HG02623 (cell line): ENCODE measurements around the gene CCR7.

Experiments
- ATAC-seq: cut with Tn5 transposase; IDR thresholded peaks from one replicate; pipeline ENCODE4 v1.9.1; 2021; ENCODE audit warnings: moderate library complexity; ENCODE audit not compliant: unreplicated experiment

The CCR7 gene

DNA sequence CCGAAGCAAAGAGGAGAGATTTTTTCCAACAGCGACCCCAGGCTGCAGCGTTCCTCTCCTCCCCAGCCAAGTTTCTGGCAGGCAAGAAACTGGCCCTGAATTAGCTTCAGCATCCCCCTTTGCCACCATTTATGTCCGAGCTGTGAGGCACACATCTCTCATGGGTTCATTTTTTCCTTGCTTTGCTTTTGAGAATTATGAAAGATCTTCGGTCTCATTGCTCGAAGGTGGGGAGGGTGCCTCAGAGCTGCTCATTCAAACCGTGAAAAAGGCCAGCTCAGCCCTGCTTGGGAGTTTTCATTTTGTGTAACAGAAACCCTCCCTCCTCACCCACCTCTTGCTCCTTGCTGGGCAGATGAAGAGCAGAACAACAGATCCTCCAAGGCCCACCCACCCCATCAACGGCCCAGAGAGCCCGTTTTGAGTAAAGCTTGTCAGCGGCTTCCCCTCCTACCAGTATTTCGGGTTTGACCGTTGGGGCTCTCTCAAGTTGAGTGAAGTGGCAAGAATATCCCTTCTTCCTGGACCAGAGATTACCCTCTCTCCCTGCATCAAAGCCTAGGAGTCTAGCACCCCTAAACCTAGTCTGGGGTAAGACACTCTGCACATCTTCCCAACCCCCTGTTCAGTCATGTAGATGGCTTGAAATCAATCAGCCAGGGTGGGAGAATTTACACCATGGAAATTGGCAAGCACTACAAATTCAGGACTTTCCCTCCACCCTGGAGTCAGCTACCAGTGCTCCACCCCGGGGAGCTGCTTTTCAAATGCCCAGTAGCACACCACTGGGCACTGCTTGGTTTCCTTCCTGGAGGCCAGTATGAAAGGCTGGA, 1.8 kb downstream of the CCR7 start:
- no peak for ATAC-seq

DNA sequence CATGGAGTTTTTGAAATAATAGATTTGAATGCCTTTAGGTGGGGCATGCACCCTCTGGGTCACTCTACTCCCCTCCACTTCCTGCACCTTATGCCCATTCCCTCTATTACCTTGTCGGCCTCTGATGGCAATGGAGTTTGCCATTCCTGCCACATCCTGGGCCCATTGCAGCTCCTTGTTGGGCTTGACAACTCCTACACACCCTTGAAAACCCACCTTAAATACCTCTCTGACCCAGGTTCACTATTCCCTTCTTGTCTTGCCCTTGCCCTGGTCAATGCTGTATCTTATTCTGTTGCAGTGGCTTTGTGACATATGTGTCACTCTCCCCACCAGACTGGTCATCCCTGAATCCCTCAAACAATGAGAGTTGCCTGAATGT, 2.4 kb downstream of the CCR7 start:
- no peak for ATAC-seq

DNA sequence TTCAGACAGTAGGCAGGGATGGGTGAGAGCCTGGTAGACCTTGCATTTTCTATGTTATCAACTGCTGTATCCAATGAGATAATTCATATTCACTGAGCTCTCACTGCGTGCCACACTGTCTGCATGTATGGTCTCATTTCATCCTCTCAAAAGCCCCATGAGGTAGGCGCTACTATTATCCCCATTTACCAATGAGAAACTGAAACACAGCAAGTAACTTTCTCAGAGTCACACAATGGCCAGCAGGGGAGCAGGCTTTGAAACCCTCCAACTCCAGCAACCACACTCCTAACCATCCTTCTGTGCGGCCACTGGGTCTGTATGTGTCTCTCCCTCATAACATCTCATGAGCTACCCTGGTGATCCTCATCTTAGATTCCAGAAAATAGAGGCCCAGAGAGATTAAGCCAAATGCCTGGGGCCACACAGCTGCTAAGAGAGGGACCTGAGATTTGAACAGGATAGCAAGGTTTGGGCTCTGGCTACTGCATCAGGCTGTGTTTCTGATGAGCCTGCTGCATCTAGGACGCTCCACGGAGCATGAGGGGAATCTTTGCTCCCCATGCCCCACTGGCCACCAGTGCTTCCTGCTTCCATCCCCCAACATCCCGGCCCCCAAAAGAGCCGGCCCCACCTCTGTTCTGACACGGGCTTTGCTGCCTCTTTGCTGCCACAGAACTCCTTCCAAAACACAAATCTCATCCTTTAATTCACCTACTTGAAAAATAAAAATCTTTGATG, 3.2 kb downstream of the CCR7 start:
- ATAC-seq = no peak

DNA sequence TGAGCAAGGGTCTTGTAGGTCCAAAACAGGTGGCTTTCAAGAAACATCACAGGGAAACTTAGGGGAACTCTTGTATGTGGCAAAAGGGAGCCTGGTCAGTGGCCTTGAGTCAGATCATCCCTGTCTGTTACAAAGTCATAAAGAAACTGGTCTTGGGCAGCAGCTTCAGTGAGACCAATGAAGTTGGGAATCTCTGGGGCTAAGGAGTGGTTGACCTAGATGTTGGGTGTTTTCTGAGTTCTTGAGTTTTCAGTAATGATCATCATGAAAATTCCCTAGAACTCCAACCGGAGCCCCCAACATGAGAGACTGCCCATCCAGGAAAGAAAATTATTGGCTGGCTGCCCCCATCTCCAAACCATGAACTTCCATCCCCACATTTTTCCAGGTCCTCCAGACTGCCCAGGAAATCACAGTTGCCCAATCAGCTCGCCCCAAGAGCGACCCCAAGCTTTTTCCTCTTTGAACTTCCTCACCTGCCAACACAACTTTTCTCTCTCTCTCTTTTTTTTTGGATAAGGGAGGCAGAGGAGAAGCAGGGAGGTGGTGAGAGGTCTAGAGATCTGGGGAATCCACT, 3.9 kb downstream of the CCR7 start:
- ATAC-seq = peak; percentile 15

DNA sequence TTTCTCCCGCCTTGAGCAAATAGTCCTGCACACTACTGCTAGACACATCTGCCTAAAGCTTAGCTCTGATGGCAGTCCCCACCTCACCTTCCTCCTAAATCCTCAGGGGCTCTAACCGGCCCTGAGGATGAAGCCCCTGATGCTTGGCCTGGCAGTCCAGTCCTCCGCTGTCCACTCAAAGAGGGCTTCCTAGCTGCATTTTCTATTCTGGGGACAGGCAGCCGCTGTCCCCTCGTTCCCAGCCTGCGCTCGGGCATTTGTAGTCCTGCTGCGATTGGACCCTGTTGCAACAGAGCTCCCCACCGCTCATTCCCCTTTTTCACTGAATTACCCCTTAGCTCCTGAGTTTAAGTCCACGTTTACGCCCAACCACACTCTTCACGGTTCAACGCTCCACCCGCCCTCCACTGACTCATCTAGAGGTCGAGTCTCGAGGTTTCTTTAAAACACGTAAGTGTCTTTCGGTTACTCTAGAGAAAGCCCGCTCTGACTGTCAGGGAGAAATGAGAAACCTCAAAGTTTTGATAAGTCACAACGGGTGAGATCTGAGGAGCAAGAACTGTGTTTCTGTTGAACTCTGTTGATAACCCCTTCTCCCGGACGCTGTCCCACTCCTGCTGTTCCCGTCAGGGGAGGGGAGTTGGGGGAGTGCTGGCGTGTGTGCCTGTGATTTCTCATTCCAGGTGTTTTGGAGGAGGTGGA, 4.5 kb downstream of the CCR7 start:
- ATAC-seq = peak; percentile 56

DNA sequence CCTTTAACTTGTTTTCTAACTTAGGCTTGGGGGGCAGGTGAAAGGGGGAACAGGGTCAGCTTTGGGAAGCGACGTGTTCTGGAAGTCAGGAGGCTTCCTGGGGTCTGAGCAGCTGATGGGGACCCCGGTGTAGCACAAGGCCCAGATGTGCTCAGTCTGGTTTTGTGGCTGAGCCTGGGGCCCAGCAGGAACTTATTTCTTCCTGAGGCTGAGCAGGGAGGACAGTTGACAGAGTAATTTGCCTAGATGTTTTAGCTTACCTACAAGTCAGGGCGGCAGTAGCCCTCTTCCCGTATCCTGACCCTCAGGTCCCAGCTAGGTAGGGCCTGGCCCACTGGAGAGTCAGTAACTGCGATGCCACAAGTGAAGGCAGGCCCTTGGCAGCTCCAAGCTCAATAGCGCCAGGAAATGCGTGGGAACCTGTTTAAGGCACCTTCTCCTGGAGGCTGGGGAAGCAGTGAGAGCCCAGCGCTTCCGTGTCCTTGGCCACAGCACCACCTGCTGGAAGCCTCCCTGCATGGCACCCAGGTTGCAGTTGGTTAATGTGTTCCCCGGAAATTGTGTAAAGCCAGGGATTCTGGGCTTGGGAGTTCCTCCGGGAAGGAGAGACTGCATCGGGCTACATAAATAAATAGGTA, 5.2 kb downstream of the CCR7 start:
- no peak for ATAC-seq

DNA sequence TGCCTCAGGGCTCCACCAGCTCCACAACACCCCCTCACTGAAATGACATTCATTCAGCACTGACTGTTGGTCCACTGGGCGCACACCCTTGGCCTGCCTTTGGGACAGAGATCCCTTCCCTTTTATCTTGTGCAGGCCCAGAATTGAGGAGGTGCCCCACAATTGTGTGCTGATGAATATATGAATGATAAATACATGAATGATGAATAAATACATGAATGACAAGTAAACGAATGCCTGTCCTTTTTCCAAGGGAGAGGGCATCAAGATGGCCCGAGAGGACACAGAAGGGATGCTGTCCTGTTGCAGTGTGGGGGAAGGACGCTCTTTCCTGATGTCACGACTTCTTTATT, 5.7 kb downstream of the CCR7 start:
- no peak for ATAC-seq

DNA sequence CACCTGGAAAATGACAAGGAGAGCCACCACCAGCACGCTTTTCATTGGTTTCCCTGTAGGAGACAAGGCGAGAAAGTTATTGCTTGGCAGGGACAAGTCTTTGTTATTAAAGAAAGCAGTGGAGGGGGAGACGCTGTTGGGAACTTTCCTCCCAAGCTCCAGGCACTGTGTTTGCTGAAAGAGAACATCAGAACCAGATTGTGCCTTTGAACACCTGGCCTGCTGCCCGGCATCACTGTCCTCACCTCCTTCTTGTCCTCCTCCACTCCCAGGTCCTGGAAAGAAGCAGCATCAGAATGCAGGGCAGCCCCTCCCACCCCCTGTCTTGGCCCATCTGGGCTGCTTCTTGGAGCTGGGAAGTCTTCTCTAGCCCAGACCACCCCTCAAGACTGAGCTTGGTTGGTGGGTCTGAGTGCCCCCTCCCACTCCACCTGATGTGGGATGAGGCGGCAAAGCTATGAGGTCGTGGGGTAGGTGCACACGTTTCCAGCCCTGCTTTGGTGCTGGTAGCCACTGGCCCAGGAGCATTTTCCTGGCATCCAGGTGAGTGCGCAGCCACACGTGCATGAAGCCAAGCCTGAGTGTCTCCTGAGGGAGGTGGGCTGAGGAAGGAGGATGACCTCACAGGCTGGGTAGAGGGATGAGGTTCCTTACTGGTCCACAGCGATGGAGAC, 6.2 kb downstream of the CCR7 start:
- ATAC-seq = no peak

DNA sequence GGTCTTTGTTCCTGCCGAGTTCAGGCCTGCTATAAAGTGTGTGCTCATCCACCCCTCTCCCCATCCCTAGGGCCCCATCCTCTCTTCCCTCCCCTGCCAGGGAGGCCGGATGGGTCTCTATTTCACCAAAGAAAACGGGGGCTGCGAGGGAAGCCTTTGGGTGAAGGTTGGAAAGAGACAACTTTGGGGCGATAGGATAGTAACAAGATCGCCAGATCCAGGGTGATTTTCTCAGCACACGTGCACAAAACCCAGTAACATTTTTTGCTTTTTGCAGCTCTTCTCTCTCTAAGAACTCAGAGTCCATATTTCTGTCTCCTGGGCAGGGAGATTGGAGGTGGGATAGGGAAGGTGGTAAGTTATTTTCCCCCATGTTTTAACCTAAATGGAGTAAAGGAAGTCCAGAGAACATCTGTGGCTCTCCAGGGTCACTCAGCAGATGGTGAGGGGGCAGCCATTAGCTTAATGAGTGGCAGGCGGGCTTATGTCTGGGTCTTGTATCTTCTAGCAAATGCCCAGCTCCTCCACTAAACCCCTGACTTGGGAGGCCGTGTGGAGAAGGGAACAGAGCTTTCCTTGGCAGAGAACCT, 6.9 kb downstream of the CCR7 start:
- no peak for ATAC-seq

DNA sequence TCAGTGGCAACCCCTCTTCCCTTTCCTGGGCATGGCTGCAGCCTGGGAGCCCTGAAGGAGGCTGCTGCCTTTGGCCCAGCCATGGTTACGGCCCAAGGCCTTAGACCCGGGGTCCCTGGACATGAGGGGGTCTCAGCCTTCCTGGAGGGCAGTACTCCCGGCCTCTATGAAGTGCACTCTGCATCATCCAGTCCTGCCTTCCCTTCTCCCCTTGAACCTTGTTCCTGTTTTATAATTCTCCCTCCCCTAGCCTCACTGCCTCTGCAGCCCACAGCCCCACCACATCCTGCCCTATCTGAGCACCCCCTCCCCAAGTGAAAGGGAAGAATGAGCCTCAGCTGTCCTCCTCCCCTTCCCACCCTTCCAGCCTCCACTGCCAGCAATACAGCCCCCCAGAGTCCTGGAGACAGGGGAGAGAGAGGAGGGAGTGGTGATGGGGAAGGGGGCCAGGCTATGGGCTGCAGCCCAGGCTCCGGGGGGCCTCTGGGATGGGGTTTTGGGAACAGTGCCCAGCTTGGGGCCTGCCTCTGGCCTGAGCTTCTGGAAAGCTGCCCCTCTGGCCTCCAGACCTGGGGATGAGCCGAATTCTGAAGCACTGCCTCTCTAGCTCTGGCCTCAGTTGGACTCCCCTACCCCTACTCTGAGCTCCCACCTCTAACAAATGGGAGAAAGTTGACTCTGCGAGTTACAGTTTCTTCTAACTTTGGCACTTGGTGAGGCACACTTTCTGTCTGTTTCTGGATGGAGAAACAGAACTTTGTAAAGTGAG, 7.6 kb downstream of the CCR7 start:
- ATAC-seq = no peak

DNA sequence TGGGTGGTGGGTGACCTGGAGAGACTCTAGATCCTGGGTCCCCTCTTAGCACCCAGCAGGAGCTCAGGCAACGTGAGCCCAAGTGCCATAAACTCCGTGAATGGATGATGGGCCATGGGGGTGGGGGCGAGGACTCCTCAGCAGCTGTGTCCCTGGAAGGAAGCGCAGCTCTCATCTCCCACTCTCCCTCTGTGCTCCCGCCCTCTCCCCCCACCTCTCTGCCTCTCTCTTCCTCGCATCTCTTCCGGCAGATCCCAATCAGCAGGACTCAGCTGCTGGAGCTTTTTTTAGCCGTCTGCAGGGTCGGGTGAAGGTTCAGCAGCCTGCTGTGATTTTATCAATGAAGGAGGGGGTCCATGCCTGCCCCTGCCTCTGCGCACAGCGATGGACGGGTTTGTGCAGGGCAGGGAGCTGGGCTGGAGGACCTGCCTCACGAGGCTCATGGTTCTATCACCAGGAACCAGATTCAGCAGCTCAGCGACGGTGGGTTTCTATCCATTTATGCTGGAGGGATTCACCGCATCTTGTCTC, 8.3 kb downstream of the CCR7 start:
- ATAC-seq = no peak

DNA sequence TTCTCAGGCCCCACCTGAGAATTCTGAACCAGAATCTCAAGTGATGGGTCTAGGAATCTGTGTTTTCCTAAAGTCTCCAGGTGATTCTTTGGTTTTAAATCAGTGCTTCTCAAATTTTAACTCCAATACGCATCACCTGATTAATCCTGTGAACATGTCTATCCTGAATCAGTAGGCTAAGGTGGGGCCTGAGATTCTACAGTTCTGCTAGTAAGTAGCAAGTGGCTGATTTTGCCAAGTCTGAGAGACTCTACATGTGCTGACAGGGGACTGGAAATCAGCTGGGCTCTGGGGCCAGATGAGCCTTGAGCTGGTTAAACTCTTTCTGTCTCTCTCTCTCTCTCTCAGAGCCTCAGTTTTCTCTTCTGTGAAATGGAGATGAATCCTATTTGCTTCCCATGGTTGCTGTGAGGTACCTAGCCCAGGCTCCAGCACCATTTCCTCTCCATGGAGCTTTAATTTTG, 9.0 kb downstream of the CCR7 start:
- ATAC-seq = no peak

DNA sequence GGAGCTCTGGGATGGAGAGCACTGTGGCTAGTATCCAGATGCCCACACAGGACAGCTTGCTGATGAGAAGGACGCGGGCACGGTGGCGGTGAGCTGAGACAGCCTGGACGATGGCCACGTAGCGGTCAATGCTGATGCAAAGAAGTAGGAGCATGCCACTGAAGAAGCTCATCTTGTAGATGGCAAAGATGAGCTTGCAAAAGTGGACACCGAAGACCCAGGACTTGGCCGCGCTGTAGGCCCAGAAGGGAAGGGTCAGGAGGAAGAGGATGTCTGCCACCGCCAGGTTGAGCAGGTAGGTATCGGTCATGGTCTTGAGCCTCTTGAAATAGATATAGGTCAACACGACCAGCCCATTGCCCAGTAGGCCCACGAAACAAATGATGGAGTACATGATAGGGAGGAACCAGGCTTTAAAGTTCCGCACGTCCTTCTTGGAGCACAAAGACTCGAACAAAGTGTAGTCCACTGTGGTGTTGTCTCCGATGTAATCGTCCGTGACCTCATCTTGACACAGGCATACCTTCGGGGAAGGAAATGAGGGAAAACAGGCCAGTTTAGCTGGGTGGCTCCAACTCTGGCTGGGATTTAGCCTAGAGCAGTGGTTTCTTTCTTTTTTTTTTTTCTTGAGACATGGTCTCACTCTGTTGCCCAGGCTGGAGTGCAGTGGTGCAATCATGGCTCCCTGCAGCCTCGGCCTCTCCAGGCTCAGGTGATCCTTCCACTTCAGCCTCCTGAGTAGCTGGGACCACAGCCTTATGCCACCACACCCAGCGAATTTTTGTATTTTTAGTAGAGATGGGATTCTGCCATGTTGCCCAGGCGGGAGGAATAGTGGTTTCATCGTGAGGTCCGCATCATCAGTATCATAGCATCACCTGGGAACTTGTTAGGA, 9.7 kb downstream of the CCR7 start:
- no peak for ATAC-seq

DNA sequence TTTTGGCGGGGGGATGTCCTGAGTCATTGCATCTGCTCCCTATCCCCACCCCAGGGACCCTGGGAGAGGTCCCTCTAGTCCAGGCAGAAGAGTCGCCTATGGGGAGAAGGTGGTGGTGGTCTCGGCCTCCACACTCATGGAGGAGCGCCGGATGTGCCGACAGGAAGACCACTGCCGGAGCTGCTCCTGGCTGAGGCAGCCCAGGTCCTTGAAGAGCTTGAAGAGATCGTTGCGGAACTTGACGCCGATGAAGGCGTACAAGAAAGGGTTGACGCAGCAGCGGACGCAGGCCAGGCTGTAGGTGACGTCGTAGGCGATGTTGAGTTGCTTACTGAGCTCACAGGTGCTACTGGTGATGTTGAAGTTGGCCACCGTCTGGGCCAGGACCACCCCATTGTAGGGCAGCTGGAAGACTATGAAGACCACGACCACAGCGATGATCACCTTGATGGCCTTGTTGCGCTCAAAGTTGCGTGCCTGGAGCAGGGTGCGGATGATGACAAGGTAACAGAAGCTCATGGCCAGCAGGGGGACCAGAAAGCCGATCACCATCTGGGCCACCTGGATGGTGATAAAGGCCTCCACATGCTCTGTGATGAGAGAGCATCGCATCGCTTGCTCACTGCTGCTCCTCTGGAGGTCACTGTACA, 10.5 kb downstream of the CCR7 start:
- ATAC-seq = no peak

DNA sequence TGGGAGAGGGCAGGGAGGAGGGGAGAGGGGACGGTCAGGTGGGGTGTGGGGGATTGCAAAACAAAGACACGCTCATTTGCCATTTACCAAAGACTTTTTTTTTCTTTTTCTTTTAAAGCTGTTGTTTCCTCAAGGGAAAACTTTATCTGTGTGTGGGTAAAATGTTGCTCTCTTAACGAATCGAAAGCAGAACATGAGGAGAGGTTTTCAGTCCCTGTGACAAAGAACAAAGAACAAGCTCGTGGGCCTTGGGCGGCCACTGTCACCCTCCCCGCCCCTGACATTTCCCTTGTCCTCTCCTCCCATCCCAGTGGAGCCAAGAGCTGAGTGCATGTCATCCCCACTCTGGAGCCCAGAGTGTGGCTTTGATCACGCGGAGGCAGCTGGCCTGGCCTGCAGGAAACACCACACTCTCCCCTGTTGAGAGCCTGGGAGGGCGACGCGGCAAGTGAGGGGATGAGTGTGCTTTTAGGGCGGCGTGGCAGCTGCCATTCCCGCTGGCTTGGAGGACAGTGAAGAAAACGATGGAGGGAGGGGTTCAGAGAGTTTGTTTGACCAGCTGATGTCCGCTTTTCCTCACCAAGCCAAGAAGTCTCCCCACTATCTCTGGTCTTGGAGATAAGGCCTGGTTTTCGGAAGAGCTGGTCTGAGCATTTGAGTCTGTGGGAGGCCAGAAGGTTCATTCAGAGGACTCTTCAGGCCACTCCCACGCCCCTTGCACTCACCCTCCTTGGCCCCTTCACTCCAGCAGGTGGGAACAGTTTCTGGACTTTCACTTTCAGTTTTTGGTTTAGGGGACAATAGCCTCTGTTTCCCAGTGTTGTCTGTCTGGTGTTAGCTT, 11.4 kb downstream of the CCR7 start:
- no peak for ATAC-seq

DNA sequence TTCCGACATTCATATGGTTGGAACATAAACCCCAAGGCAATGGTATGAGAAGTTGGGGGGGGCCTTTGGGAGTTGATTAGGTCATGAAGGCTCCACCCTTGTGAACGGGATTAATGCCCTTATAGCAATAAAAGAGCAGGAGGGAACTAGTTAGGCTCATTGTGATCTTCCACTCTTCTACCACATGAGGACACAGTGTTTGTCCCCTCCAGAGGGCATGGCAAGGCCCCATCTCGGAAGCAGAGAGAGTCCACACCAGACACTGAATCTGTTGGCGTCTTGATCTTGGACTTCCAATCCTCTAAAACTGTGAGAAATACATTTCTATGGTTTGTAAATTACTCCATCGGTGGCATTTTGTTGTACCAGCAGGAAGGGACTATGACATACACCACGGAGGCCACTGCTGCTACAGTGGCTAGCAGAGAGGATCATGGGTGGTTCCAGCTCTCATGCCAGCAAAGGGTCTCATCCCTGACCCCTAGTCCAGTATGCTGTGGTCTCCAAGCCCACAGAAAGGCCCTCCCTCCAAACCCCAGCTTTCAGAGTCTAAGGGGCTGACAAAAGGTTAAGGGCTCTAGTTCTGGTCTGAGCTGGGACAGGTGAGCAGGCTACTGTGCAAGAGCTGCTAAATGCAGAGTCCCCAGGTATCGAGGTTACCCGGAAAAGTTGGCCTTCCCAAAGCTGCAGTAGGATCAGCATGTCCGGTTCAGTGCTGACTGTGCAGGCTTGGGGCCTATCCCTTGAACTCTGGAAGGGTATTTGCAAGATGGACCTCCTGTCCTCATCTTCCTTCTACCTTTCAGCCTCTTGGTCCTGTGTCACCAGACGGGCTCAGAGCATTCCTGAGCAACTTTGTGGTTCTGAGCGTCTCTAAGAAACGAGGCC, 12.2 kb downstream of the CCR7 start:
- ATAC-seq = no peak
